ENCODE measurements around the gene MAP3K1. TPM values are rescaled to one million over a fixed set of nuclear protein-coding genes. Genes with fewer than 3 reads are reported as not detected.

The MAP3K1 gene
- total and polyA plus RNA-seq, 4 experiments from 2014 or later: 41.6 to 146 (median 109) TPM

- no peaks in the 10 kb centered on the region for H3K4me1 ChIP-seq (ENCODE audit: insufficient read depth, low read length)
- intact Hi-C loops (cut with micrococcal nuclease): no loop called here
- H3K9me3 Mint-ChIP-seq: no peaks in the 10 kb centered on the region
- DNase-seq: no peak
- H3K27me3 ChIP-seq (ENCODE audit: insufficient read depth, low read length): no peaks in the 10 kb centered on the region
- H3K36me3 ChIP-seq (ENCODE audit: insufficient read depth, low read length): peaks cover 16% of the 10 kb centered on the region
- CTCF ChIA-PET (ENCODE audit: partially characterized antibody): interaction anchor here (0.6 to 0.7 kb wide), 2 partner anchors 12 to 288 kb away, joined by 3 to 5 read pairs; no protein-coding TSS in a partner anchor
- H3K27ac Mint-ChIP-seq: peak overlapping the region in 1 of 7 donors; percentile 76
- peaks cover 50 to 55% of the 10 kb centered on the region in 2 donors for H3K36me3 Mint-ChIP-seq
- H3K27me3 Mint-ChIP-seq: no peaks in the 10 kb centered on the region
- no peak overlapping the region for H3K27ac ChIP-seq (ENCODE audit: low read depth, low read length)
- no peaks in the 10 kb centered on the region for H3K9me3 ChIP-seq (ENCODE audit: control insufficient read depth in 1 of 2, low read length in 2 of 2)
- no peak overlapping the region for H3K4me3 ChIP-seq (ENCODE audit: low read length in 2 of 2)
- peaks cover 0 to 4% (median 1%) of the 10 kb centered on the region in 4 donors for H3K4me1 Mint-ChIP-seq
- H3K4me3 Mint-ChIP-seq: no peak overlapping the region
- POLR2A ChIA-PET (ENCODE audit: partially characterized antibody): interaction anchor here (1.2 to 2.4 kb wide), 2 partner anchors 11 to 13 kb away, joined by 3 to 8 read pairs; partner anchors contain the start of gene SETD9
Measured at GRCh38 chr5:56922922-56923321, 107.6 kb downstream of the MAP3K1 start.

GRCh38 chr5:56934325-56934724 is 119.0 kb downstream of the MAP3K1 start:
- Mint-ChIP-seq H3K36me3 (peaks cover 53 to 67% of the 10 kb centered on the region in 2 donors), H3K27me3 (no peaks in the 10 kb centered on the region), H3K9me3 (no peaks in the 10 kb centered on the region), H3K4me3 (no peak overlapping the region), H3K4me1 (peaks cover 0 to 2% (median 0%) of the 10 kb centered on the region in 4 donors), H3K27ac (no peak overlapping the region)
- no peak overlapping the region for H3K4me3 ChIP-seq (ENCODE audit: low read length in 2 of 2)
- H3K27ac ChIP-seq (ENCODE audit: low read depth, low read length): no peak overlapping the region
- DNase-seq: no peak
- ChIA-PET CTCF (ENCODE audit: partially characterized antibody) (no interaction called here), POLR2A (ENCODE audit: partially characterized antibody) (no interaction called here)
- intact Hi-C loops (cut with micrococcal nuclease): no loop called here
- H3K27me3 ChIP-seq (ENCODE audit: insufficient read depth, low read length): no peaks in the 10 kb centered on the region
- H3K36me3 ChIP-seq (ENCODE audit: insufficient read depth, low read length): peaks cover 24% of the 10 kb centered on the region
- H3K4me1 ChIP-seq (ENCODE audit: insufficient read depth, low read length): no peaks in the 10 kb centered on the region
- H3K9me3 ChIP-seq (ENCODE audit: control insufficient read depth in 1 of 2, low read length in 2 of 2): no peaks in the 10 kb centered on the region

GRCh38 chr5:56938858-56939257 is 123.5 kb downstream of the MAP3K1 start:
- ChIA-PET CTCF (ENCODE audit: partially characterized antibody) (no interaction called here), POLR2A (ENCODE audit: partially characterized antibody) (no interaction called here)
- Histone ChIP-seq H3K9me3 (ENCODE audit: control insufficient read depth in 1 of 2, low read length in 2 of 2) (no peaks in the 10 kb centered on the region), H3K4me1 (ENCODE audit: insufficient read depth, low read length) (no peaks in the 10 kb centered on the region), H3K4me3 (ENCODE audit: low read length in 2 of 2) (no peak overlapping the region), H3K27me3 (ENCODE audit: insufficient read depth, low read length) (no peaks in the 10 kb centered on the region), H3K27ac (ENCODE audit: low read depth, low read length) (no peak overlapping the region), H3K36me3 (ENCODE audit: insufficient read depth, low read length) (peaks cover 43% of the 10 kb centered on the region)
- Mint-ChIP-seq H3K9me3 (no peaks in the 10 kb centered on the region), H3K27me3 (no peaks in the 10 kb centered on the region), H3K4me3 (no peak overlapping the region), H3K4me1 (peaks cover 4 to 12% (median 9%) of the 10 kb centered on the region in 4 donors), H3K27ac (no peak overlapping the region), H3K36me3 (peaks cover 65 to 81% of the 10 kb centered on the region in 2 donors)
- no peak for DNase-seq
- intact Hi-C loops (cut with micrococcal nuclease): no loop called here

GRCh38 chr5:56941981-56942380 is 126.6 kb downstream of the MAP3K1 start:
- intact Hi-C loops (cut with micrococcal nuclease): no loop called here

More at GRCh38 chr5:56941981-56942380, 126.6 kb downstream of the MAP3K1 start:
- DNase-seq: no peak
- H3K9me3 ChIP-seq (ENCODE audit: control insufficient read depth in 1 of 2, low read length in 2 of 2): no peaks in the 10 kb centered on the region
- CTCF ChIA-PET (ENCODE audit: partially characterized antibody): no interaction called here
- Mint-ChIP-seq H3K9me3 (no peaks in the 10 kb centered on the region), H3K4me1 (peaks cover 4 to 12% (median 12%) of the 10 kb centered on the region in 4 donors), H3K36me3 (peaks cover 61 to 68% of the 10 kb centered on the region in 2 donors), H3K4me3 (no peak overlapping the region), H3K27ac (peak overlapping the region in 1 of 7 donors; percentile 36), H3K27me3 (no peaks in the 10 kb centered on the region)
- H3K4me3 ChIP-seq (ENCODE audit: low read length in 2 of 2): no peak overlapping the region
- H3K27me3 ChIP-seq (ENCODE audit: insufficient read depth, low read length): no peaks in the 10 kb centered on the region
- no peak overlapping the region for H3K27ac ChIP-seq (ENCODE audit: low read depth, low read length)
- H3K4me1 ChIP-seq (ENCODE audit: insufficient read depth, low read length): no peaks in the 10 kb centered on the region
- POLR2A ChIA-PET (ENCODE audit: partially characterized antibody): no interaction called here
- peaks cover 37% of the 10 kb centered on the region for H3K36me3 ChIP-seq (ENCODE audit: insufficient read depth, low read length)

Other genes with a start within 250 kb of the MAP3K1 start
- 1 to 10 TPM; 3.8 to 6.8 TPM for gene SETD9, start 94.0 kb downstream of the MAP3K1 start, total RNA-seq
- 10 to 100 TPM in 1 of 2 donors, 1 to 10 TPM in 1; 8.2 to 11.1 TPM for gene SETD9, start 94.0 kb downstream of the MAP3K1 start, polyA plus RNA-seq
- gene MIER3, start 136.6 kb downstream of the MAP3K1 start, total RNA-seq: 10 to 100 TPM; 27.8 to 32.8 TPM
- gene MIER3, start 136.6 kb downstream of the MAP3K1 start, polyA plus RNA-seq: 1 to 10 TPM; 5.5 to 7.9 TPM

Measured in CD4-positive, alpha-beta memory T cell (primary cell).